Measurements from ENCODE around the gene AHR.
"Not testable (repeated sequence)": the region's sequence is repeated elsewhere in the genome, so short reads cannot be mapped to it uniquely, and the experiment has no call there.

Gene AHR

GRCh38 chr7:17339952-17340351 is 41.5 kb downstream of the AHR start:
- no peak overlapping the region for H3K4me3 ChIP-seq (ENCODE audit: low read depth, low read length)
- no peaks in the 10 kb centered on the region for H3K27me3 ChIP-seq (ENCODE audit: control insufficient read depth, insufficient read depth, low read length)
- no peak overlapping the region for H3K9ac ChIP-seq (ENCODE audit: low read length)
- H3K27ac ChIP-seq (ENCODE audit: low read depth, low read length), result no peak overlapping the region
- peaks cover 8% of the 10 kb centered on the region; the same call in 1 of the 2 replicates for H3K4me1 ChIP-seq (ENCODE audit: control insufficient read depth, insufficient read depth, low read length)
- H3K9me3 ChIP-seq (ENCODE audit: control insufficient read depth, insufficient read depth, low read depth, low read length), result no peaks in the 10 kb centered on the region
- H3K36me3 ChIP-seq (ENCODE audit: control insufficient read depth, insufficient read depth, low read length), result peaks cover 18% of the 10 kb centered on the region

- Histone ChIP-seq H3K27me3 (ENCODE audit: control insufficient read depth, insufficient read depth, low read length) (no peaks in the 10 kb centered on the region), H3K27ac (ENCODE audit: low read depth, low read length) (no peak overlapping the region), H3K9me3 (ENCODE audit: control insufficient read depth, insufficient read depth, low read depth, low read length) (no peaks in the 10 kb centered on the region), H3K9ac (ENCODE audit: low read length) (no peak overlapping the region), H3K36me3 (ENCODE audit: control insufficient read depth, insufficient read depth, low read length) (peaks cover 17% of the 10 kb centered on the region), H3K4me3 (ENCODE audit: low read depth, low read length) (no peak overlapping the region), H3K4me1 (ENCODE audit: control insufficient read depth, insufficient read depth, low read length) (peaks cover 8% of the 10 kb centered on the region; the same call in 1 of the 2 replicates)
Observed at GRCh38 chr7:17340655-17341054, 42.2 kb downstream of the AHR start.

GRCh38 chr7:17342756-17343155 is 44.3 kb downstream of the AHR start:
- no peaks in the 10 kb centered on the region for H3K9me3 ChIP-seq (ENCODE audit: control insufficient read depth, insufficient read depth, low read depth, low read length)
- H3K36me3 ChIP-seq (ENCODE audit: control insufficient read depth, insufficient read depth, low read length), result peaks cover 12% of the 10 kb centered on the region
- H3K4me3 ChIP-seq (ENCODE audit: low read depth, low read length), result no peak overlapping the region
- H3K27ac ChIP-seq (ENCODE audit: low read depth, low read length), result no peak overlapping the region
- H3K9ac ChIP-seq (ENCODE audit: low read length), result no peak overlapping the region
- peaks cover 8% of the 10 kb centered on the region; the same call in 1 of the 2 replicates for H3K4me1 ChIP-seq (ENCODE audit: control insufficient read depth, insufficient read depth, low read length)
- H3K27me3 ChIP-seq (ENCODE audit: control insufficient read depth, insufficient read depth, low read length), result no peaks in the 10 kb centered on the region

GRCh38 chr7:17347401-17347800 is 48.9 kb downstream of the AHR start:
- Histone ChIP-seq H3K9ac (ENCODE audit: low read length) (no peak overlapping the region), H3K4me1 (ENCODE audit: control insufficient read depth, insufficient read depth, low read length) (no peaks in the 10 kb centered on the region), H3K27ac (ENCODE audit: low read depth, low read length) (no peak overlapping the region), H3K4me3 (ENCODE audit: low read depth, low read length) (no peak overlapping the region), H3K9me3 (ENCODE audit: control insufficient read depth, insufficient read depth, low read depth, low read length) (no peaks in the 10 kb centered on the region), H3K36me3 (ENCODE audit: control insufficient read depth, insufficient read depth, low read length) (no peaks in the 10 kb centered on the region; the same call in 1 of the 2 replicates), H3K27me3 (ENCODE audit: control insufficient read depth, insufficient read depth, low read length) (no peaks in the 10 kb centered on the region)

- H3K27ac ChIP-seq (ENCODE audit: low read depth, low read length); H3K36me3 ChIP-seq (ENCODE audit: control insufficient read depth, insufficient read depth, low read length); H3K4me1 ChIP-seq (ENCODE audit: control insufficient read depth, insufficient read depth, low read length); H3K4me3 ChIP-seq (ENCODE audit: low read depth, low read length); H3K9ac ChIP-seq (ENCODE audit: low read length); H3K27me3 ChIP-seq (ENCODE audit: control insufficient read depth, insufficient read depth, low read length); H3K9me3 ChIP-seq (ENCODE audit: control insufficient read depth, insufficient read depth, low read depth, low read length): not testable (repeated sequence)
Observed at GRCh38 chr7:17348932-17349331, 50.5 kb downstream of the AHR start.

GRCh38 chr7:17350321-17350720 is 51.9 kb downstream of the AHR start:
- not testable (repeated sequence) for H3K4me1 ChIP-seq (ENCODE audit: control insufficient read depth, insufficient read depth, low read length); H3K27me3 ChIP-seq (ENCODE audit: control insufficient read depth, insufficient read depth, low read length)

GRCh38 chr7:17353650-17354419 is 55.4 kb downstream of the AHR start:
- H3K27ac ChIP-seq (ENCODE audit: low read depth, low read length); H3K4me1 ChIP-seq (ENCODE audit: control insufficient read depth, insufficient read depth, low read length); H3K4me3 ChIP-seq (ENCODE audit: low read depth, low read length); H3K9ac ChIP-seq (ENCODE audit: low read length); H3K27me3 ChIP-seq (ENCODE audit: control insufficient read depth, insufficient read depth, low read length); H3K36me3 ChIP-seq (ENCODE audit: control insufficient read depth, insufficient read depth, low read length); H3K9me3 ChIP-seq (ENCODE audit: control insufficient read depth, insufficient read depth, low read depth, low read length): not testable (repeated sequence)

More at GRCh38 chr7:17350321-17350720, 51.9 kb downstream of the AHR start:
- H3K9ac ChIP-seq (ENCODE audit: low read length); H3K27ac ChIP-seq (ENCODE audit: low read depth, low read length); H3K36me3 ChIP-seq (ENCODE audit: control insufficient read depth, insufficient read depth, low read length); H3K9me3 ChIP-seq (ENCODE audit: control insufficient read depth, insufficient read depth, low read depth, low read length); H3K4me3 ChIP-seq (ENCODE audit: low read depth, low read length): not testable (repeated sequence)

- Histone ChIP-seq H3K4me1 (ENCODE audit: control insufficient read depth, insufficient read depth, low read length) (no peaks in the 10 kb centered on the region), H3K27me3 (ENCODE audit: control insufficient read depth, insufficient read depth, low read length) (no peaks in the 10 kb centered on the region), H3K9me3 (ENCODE audit: control insufficient read depth, insufficient read depth, low read depth, low read length) (peaks cover 6% of the 10 kb centered on the region; the same call in 1 of the 2 replicates), H3K9ac (ENCODE audit: low read length) (no peak overlapping the region), H3K4me3 (ENCODE audit: low read depth, low read length) (no peak overlapping the region), H3K36me3 (ENCODE audit: control insufficient read depth, insufficient read depth, low read length) (no peaks in the 10 kb centered on the region), H3K27ac (ENCODE audit: low read depth, low read length) (no peak overlapping the region)
Observed at GRCh38 chr7:17354473-17354872, 56.0 kb downstream of the AHR start.

GRCh38 chr7:17355050-17355449 is 56.6 kb downstream of the AHR start:
- no peaks in the 10 kb centered on the region for H3K36me3 ChIP-seq (ENCODE audit: control insufficient read depth, insufficient read depth, low read length)
- H3K4me1 ChIP-seq (ENCODE audit: control insufficient read depth, insufficient read depth, low read length), result no peaks in the 10 kb centered on the region
- H3K27ac ChIP-seq (ENCODE audit: low read depth, low read length), result no peak overlapping the region
- H3K9ac ChIP-seq (ENCODE audit: low read length), result no peak overlapping the region
- H3K9me3 ChIP-seq (ENCODE audit: control insufficient read depth, insufficient read depth, low read depth, low read length), result peaks cover 6% of the 10 kb centered on the region; the same call in 1 of the 2 replicates
- no peaks in the 10 kb centered on the region for H3K27me3 ChIP-seq (ENCODE audit: control insufficient read depth, insufficient read depth, low read length)
- H3K4me3 ChIP-seq (ENCODE audit: low read depth, low read length), result no peak overlapping the region

GRCh38 chr7:17357952-17358351 is 59.5 kb downstream of the AHR start:
- Histone ChIP-seq H3K9me3 (ENCODE audit: control insufficient read depth, insufficient read depth, low read depth, low read length) (peaks cover 6% of the 10 kb centered on the region; the same call in 1 of the 2 replicates), H3K4me1 (ENCODE audit: control insufficient read depth, insufficient read depth, low read length) (no peaks in the 10 kb centered on the region), H3K27me3 (ENCODE audit: control insufficient read depth, insufficient read depth, low read length) (no peaks in the 10 kb centered on the region), H3K9ac (ENCODE audit: low read length) (no peak overlapping the region), H3K27ac (ENCODE audit: low read depth, low read length) (no peak overlapping the region), H3K36me3 (ENCODE audit: control insufficient read depth, insufficient read depth, low read length) (no peaks in the 10 kb centered on the region), H3K4me3 (ENCODE audit: low read depth, low read length) (no peak overlapping the region)

- no peaks in the 10 kb centered on the region for H3K4me1 ChIP-seq (ENCODE audit: control insufficient read depth, insufficient read depth, low read length)
- H3K4me3 ChIP-seq (ENCODE audit: low read depth, low read length), result no peak overlapping the region
- H3K9me3 ChIP-seq (ENCODE audit: control insufficient read depth, insufficient read depth, low read depth, low read length), result peaks cover 6% of the 10 kb centered on the region; the same call in 1 of the 2 replicates
- H3K27me3 ChIP-seq (ENCODE audit: control insufficient read depth, insufficient read depth, low read length), result no peaks in the 10 kb centered on the region
- H3K9ac ChIP-seq (ENCODE audit: low read length), result no peak overlapping the region
- no peaks in the 10 kb centered on the region for H3K36me3 ChIP-seq (ENCODE audit: control insufficient read depth, insufficient read depth, low read length)
- no peak overlapping the region for H3K27ac ChIP-seq (ENCODE audit: low read depth, low read length)
Observed at GRCh38 chr7:17359610-17360009, 61.2 kb downstream of the AHR start.
